Tibial nerve (tissue), 4 donors: Measurements from ENCODE around the gene CDH11.

Experiments used
- CTCF ChIP-seq, 5 experiments: fragments of 200-600 bp in 3 of 5; fragments of 450-650 bp in 2 of 5; sonication (generic) in 3 of 5; IDR thresholded peaks; one replicate each; pipeline ENCODE4 v1.5.1; 2016 to 2019; ENCODE audit warnings: antibody characterized with exemption in 5 of 5, mild to moderate bottlenecking in 3 of 5, moderate library complexity in 2 of 5
- EP300 ChIP-seq, 2 donors: sonication (generic); formaldehyde crosslinking; IDR thresholded peaks; one replicate each; pipeline ENCODE4 v1.6.1; 2017; ENCODE audit warnings: antibody characterized with exemption in 2 of 2, mild to moderate bottlenecking in 1 of 2
- POLR2A ChIP-seq, 2 donors: fragments of 450-650 bp; IDR thresholded peaks; one replicate each; pipeline ENCODE4 v1.6.1; 2017; ENCODE audit warnings: antibody characterized with exemption in 2 of 2, mild to moderate bottlenecking in 2 of 2, moderate library complexity in 2 of 2

DNA sequence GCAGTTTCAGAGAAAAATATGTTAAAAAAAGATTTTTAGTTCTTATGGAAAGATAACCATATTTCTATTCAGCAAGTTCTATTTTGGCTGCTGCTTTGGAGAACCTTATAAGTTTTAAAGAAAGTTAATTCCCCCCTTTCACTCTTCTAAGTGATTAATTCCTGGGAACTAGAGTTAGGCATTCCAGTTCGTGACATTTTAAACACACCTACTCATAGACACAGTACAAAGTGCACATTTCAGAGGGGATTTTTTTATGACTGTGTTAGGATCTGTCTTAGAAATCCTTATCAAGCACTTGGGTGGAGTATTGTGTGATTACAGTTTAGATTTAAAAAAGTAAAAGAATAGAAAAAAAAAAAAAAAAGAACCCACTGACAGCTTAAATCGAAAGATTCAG, 3.5 kb upstream of the CDH11 start:
- TF ChIP-seq CTCF (IDR thresholded peaks at IDR 0.05) (no peak), POLR2A (IDR thresholded peaks at IDR 0.05) (no peak), EP300 (IDR thresholded peaks at IDR 0.05) (no peak)
